Measurements from ENCODE around the gene DNHD1.

DNHD1 gene

GRCh38 chr11:6541356-6541755 is 44.3 kb downstream of the DNHD1 start:
- no peak overlapping the region for H3K4me3 ChIP-seq (ENCODE audit: low read depth, low read length)
- DNase-seq (ENCODE audit: low read depth): no peak
- TF ChIP-seq, protein P1, sequence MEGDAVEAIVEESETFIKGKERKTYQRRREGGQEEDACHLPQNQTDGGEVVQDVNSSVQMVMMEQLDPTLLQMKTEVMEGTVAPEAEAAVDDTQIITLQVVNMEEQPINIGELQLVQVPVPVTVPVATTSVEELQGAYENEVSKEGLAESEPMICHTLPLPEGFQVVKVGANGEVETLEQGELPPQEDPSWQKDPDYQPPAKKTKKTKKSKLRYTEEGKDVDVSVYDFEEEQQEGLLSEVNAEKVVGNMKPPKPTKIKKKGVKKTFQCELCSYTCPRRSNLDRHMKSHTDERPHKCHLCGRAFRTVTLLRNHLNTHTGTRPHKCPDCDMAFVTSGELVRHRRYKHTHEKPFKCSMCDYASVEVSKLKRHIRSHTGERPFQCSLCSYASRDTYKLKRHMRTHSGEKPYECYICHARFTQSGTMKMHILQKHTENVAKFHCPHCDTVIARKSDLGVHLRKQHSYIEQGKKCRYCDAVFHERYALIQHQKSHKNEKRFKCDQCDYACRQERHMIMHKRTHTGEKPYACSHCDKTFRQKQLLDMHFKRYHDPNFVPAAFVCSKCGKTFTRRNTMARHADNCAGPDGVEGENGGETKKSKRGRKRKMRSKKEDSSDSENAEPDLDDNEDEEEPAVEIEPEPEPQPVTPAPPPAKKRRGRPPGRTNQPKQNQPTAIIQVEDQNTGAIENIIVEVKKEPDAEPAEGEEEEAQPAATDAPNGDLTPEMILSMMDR (IDR thresholded peaks at IDR 0.05; ENCODE audit: low read depth, low read length, missing control alignments): no peak

DNA sequence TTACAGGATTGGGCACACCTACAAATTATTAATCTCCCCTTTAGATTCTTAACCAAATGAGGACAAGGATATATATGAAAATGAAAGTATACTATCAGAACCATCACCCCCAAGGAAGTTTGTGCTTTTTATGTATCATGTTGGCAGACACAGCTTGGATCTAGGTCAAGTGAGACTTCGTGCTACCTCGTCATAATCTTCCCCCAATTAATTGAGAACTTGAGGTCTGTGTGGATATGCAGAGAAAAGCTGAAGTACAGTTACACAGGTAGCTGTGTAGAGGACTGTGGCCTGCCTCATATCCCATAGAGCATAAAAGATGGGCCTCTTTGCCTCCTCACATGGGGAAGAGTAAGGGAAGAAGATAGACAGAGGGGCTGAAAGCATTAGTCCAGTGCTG is 45.6 kb downstream of the DNHD1 start:
- TF ChIP-seq, protein P1 (IDR thresholded peaks at IDR 0.05; ENCODE audit: low read depth, low read length, missing control alignments): no peak
- H3K4me3 ChIP-seq (ENCODE audit: low read depth, low read length): no peak overlapping the region
- DNase-seq (ENCODE audit: low read depth): no peak

DNA sequence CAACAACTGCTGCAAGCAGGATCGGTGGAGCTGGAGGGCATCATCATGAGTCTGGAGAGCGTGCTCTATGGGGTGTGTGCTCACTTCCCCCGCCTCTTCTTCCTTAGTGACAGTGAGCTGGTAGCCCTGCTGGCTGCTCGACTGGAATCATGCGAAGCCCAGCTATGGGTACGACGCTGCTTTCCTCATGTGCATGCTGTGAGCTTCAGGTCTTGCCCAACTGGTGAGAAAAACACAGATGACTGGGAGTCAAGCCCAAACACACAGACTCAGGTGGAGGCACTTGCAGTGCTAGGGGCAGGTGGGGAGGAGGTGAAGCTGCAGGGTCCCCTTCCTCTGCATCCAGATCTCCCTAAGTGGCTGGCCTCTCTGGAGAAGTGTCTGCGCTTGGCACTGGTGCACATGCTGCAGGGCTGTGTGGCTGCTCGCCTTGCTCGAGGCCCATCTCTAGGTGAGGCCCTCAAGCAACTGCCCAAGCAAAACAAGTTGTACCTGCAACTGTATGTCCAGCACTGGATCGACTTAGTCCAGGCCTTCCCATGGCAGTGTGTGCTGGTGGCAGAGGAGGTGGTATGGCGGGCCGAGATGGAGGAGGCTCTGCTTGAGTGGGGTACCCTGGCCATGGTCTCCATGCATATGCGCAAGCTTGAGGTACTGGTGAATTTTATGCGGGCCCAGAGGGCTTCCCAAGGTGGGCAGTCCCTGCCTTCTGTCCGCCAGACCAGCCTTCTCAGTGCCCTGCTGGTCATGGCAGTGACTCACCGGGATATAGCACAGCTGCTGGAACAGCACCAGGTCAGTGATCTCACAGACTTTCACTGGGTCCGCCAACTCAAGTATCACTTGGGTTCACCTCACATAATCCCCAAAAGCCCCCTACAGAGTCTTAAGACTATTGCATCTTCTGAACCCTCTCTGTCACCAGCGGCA is 48.1 kb downstream of the DNHD1 start:
- no peak overlapping the region for H3K4me3 ChIP-seq (ENCODE audit: low read depth, low read length)
- no peak for DNase-seq (ENCODE audit: low read depth)
- TF ChIP-seq, protein P1 (IDR thresholded peaks at IDR 0.05; ENCODE audit: low read depth, low read length, missing control alignments): no peak

DNA sequence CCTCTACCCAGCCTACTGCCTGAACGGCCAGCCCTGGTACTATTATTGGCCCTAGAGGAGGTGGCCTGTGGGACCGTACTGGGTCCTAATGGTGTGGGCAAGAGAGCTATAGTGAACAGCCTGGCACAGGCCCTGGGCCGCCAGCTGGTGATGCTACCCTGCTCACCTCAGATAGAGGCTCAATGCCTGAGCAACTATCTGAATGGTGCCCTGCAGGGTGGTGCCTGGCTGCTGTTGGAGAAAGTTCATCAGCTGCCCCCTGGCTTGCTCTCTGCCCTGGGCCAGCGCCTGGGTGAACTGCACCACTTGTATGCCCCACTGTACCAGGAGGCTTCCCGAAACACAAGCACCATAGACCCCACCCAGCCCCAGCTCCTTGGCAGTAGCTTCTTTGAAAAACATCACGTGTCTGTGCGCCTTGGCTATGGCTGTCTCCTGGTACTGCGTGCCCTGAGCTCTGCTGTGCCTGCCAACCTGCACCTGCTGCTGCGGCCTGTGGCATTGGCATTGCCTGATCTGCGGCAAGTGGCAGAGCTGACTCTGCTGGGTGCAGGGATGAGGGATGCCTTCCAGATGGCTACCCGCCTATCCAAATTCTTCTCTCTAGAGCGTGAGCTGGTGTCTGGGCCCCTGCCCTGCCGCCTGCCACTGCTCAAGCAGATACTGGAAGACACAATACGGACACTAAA is 49.0 kb downstream of the DNHD1 start:
- H3K4me3 ChIP-seq (ENCODE audit: low read depth, low read length): no peak overlapping the region
- TF ChIP-seq, protein P1 (IDR thresholded peaks at IDR 0.05; ENCODE audit: low read depth, low read length, missing control alignments): no peak
- no peak for DNase-seq (ENCODE audit: low read depth)

DNA sequence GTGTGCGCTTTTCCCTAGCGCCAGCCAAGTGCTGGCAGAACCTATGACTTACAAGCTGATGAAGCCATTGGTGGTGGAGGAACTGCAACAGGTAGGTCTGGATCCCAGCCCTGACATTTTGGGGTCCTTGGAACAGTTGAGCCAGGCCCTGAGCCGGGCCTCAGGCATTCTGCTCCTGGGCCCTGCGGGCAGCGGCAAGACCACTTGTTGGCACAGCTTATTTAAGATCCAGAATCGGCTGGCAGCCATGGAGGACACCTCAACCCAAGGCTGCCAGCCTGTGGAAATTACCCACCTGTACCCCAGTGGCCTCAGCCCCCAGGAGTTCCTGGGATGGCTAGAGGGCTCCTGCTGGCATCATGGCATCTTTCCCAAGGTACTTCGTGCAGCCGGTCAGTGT is 49.7 kb downstream of the DNHD1 start:
- TF ChIP-seq, protein P1 (IDR thresholded peaks at IDR 0.05; ENCODE audit: low read depth, low read length, missing control alignments): no peak
- no peak for DNase-seq (ENCODE audit: low read depth)
- no peak overlapping the region for H3K4me3 ChIP-seq (ENCODE audit: low read depth, low read length)

DNA sequence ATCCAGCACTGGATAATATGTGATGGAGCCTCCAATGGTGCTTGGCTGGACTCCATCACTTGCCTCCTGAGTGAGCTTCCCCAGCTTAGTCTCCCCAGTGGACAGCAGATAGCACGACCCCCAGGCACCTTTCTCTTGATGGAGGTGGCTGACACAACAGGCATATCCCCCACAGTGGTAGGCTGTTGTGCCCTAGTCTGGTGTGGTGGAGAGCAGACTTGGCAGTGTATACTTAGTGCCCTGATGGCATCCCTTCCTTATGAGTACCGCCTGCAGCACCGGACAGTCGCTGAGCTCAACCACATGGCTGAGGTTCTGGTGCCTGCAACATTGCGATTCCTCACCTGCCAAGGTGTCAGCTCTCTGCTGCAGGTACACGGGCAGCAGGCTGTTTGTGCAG is 50.1 kb downstream of the DNHD1 start:
- TF ChIP-seq, protein P1 (IDR thresholded peaks at IDR 0.05; ENCODE audit: low read depth, low read length, missing control alignments): no peak
- no peak overlapping the region for H3K4me3 ChIP-seq (ENCODE audit: low read depth, low read length)
- DNase-seq (ENCODE audit: low read depth): no peak
